A549 (cell line): Measurements from ENCODE around the gene KCNG2. TPM values are rescaled to one million over a fixed set of nuclear protein-coding genes. Genes with fewer than 3 reads are reported as not detected.

Source experiments
- ATAC-seq, 2 experiments: fragments of 200-7000 bp in 1 of 2; fragments of >200 bp in 1 of 2; cut with Nextera tagmentation in 1 of 2; cut with Tn5 transposase in 1 of 2; 3 replicates each; pipeline versions ENCODE4 v1.8.0 to v1.9.1; 2018 to 2020; ENCODE audit warnings: mild to moderate bottlenecking in 1 of 2, moderate library complexity in 1 of 2
- CTCF ChIA-PET: fragments of 300-600 bp; sonication (Branson Sonifier 250); formaldehyde crosslinking; extraction: SDS; loops from one replicate; lab custom pipeline; 2021; ENCODE audit warnings: antibody characterized with exemption, inconsistent platforms; lab: Yijun Ruan, JAX
- POLR2A ChIA-PET: fragments of 350-600 bp; formaldehyde crosslinking; extraction: SDS; loops from one replicate; lab custom pipeline; 2021; ENCODE audit warnings: antibody characterized with exemption, inconsistent platforms; lab: Yijun Ruan, JAX
- DNase-seq, 2 experiments: peaks; one replicate each; pipeline versions ENCODE4 v3.0.0 to v3.0.0-alpha.2; 2011 to 2016; ENCODE audit warnings: low read depth in 1 of 2, low spot score in 1 of 2
- FAIRE-seq: peaks from 2 replicates; lab custom pipeline; 2011; peaks lifted over from hg19 to GRCh38; lab: Jason Lieb, UNC
- H3K27ac ChIP-seq, 2 experiments: fragments of >200 bp; sonication (Bioruptor Twin); formaldehyde crosslinking; 3 replicates each; pipeline ENCODE4 v1.5.1; 2016 to 2017
- H3K4me1 ChIP-seq: fragments of >200 bp; sonication (Bioruptor Twin); formaldehyde crosslinking; 3 replicates; pipeline ENCODE4 v1.6.1; 2016
- H3K4me2 ChIP-seq: fragments of >200 bp; sonication (Bioruptor Twin); formaldehyde crosslinking; 3 replicates; pipeline ENCODE4 v1.6.1; 2016
- H3K4me3 ChIP-seq: fragments of >200 bp; sonication (Bioruptor Twin); formaldehyde crosslinking; 3 replicates; pipeline ENCODE4 v1.5.1; 2016
- H3K9me3 ChIP-seq: fragments of >200 bp; sonication (Bioruptor Twin); formaldehyde crosslinking; 3 replicates; pipeline ENCODE4 v1.6.1; 2016
- BHLHE40 ChIP-seq: IDR thresholded peaks from 2 replicates; pipeline ENCODE4 v1.6.1; 2012; ENCODE audit warnings: low read depth, low read length, inconsistent platforms
- CBX2 ChIP-seq: fragments of 200-600 bp; sonication (generic); IDR thresholded peaks from 2 replicates; pipeline ENCODE4 v1.6.1; 2016; ENCODE audit warnings: low read depth, mild to moderate bottlenecking, borderline replicate concordance
- CBX8 ChIP-seq: fragments of 200-600 bp; sonication (generic); IDR thresholded peaks from 2 replicates; pipeline ENCODE4 v1.6.1; 2016
- CEBPB ChIP-seq, 2 experiments: fragments of >200 bp in 1 of 2; sonication (Bioruptor Twin) in 1 of 2; formaldehyde crosslinking in 1 of 2; IDR thresholded peaks; 2 replicates each; pipeline ENCODE4 v1.6.1; 2012 to 2016
- CHD4 ChIP-seq: fragments of 200-600 bp; sonication (generic); IDR thresholded peaks from 2 replicates; pipeline ENCODE4 v1.6.1; 2016; ENCODE audit warnings: antibody characterized with exemption, mild to moderate bottlenecking, borderline replicate concordance
- HDAC2 ChIP-seq: fragments of 200-600 bp; sonication (generic); IDR thresholded peaks from 2 replicates; pipeline ENCODE4 v1.6.1; 2016
- HEYL ChIP-seq: fragments of 250-450 bp; sonication (Bioruptor Pico); IDR thresholded peaks from 2 replicates; pipeline ENCODE4 v1.8.0; 2021; ENCODE audit warnings: mild to moderate bottlenecking, moderate library complexity
- MAFK ChIP-seq: fragments of 450-650 bp; IDR thresholded peaks from 2 replicates; pipeline ENCODE4 v1.6.1; 2014; ENCODE audit not compliant: partially characterized antibody
- MYC ChIP-seq: IDR thresholded peaks from 2 replicates; pipeline ENCODE4 v1.6.1; 2012; ENCODE audit warnings: mild to moderate bottlenecking, inconsistent platforms, low read length, improper control_type of control experiment, borderline replicate concordance
- NFE2L2 ChIP-seq: fragments of 150-350 bp; conservative IDR thresholded peaks from 2 replicates; pipeline ENCODE4 v1.6.1; 2014; ENCODE audit warnings: low read length
- NPAS2 ChIP-seq: fragments of 250-450 bp; sonication (Bioruptor Pico); IDR thresholded peaks from 2 replicates; pipeline ENCODE4 v1.8.0; 2022; ENCODE audit warnings: mild to moderate bottlenecking, moderate library complexity, borderline replicate concordance
- POLR2A ChIP-seq: IDR thresholded peaks from 2 replicates; pipeline ENCODE4 v1.6.1; 2012; ENCODE audit warnings: mild to moderate bottlenecking, low read length
- POLR2AphosphoS2 ChIP-seq: conservative IDR thresholded peaks from 2 replicates; pipeline ENCODE4 v1.6.1; 2012; ENCODE audit warnings: low read length, improper control_type of control experiment, inconsistent platforms
- RNF2 ChIP-seq: fragments of 200-600 bp; sonication (generic); IDR thresholded peaks from 2 replicates; pipeline ENCODE4 v1.6.1; 2016; ENCODE audit warnings: low read depth, mild to moderate bottlenecking, antibody characterized with exemption, moderate library complexity, borderline replicate concordance
- SMC3 ChIP-seq: fragments of >200 bp; sonication (Bioruptor Twin); formaldehyde crosslinking; IDR thresholded peaks from 3 replicates; pipeline ENCODE4 v1.6.1; 2018; ENCODE audit warnings: inconsistent platforms
- SREBF2 ChIP-seq: fragments of 450-650 bp; IDR thresholded peaks from 2 replicates; pipeline ENCODE4 v1.6.1; 2014; ENCODE audit warnings: mild to moderate bottlenecking, moderate library complexity
- TFCP2L1 ChIP-seq: fragments of 250-450 bp; sonication (Bioruptor Pico); IDR thresholded peaks from 2 replicates; pipeline ENCODE4 v1.5.0; 2021; ENCODE audit warnings: mild to moderate bottlenecking
- TP53 ChIP-seq: fragments of 250-450 bp; sonication (Bioruptor Pico); IDR thresholded peaks from 2 replicates; pipeline ENCODE4 v1.5.0; 2021; ENCODE audit warnings: mild to moderate bottlenecking, moderate library complexity
- ZNF302 ChIP-seq: fragments of 250-450 bp; sonication (Bioruptor Pico); IDR thresholded peaks from 2 replicates; pipeline ENCODE4 v1.9.0; 2021; ENCODE audit warnings: inconsistent platforms, mild to moderate bottlenecking, moderate library complexity
- WGBS: methylation state at CpG from one replicate; pipeline ENCODE4 v1.1.6; 2017; ENCODE audit errors: missing lambda C conversion rate; 5-methylcytosine and 5-hydroxymethylcytosine counted together
- polyA plus RNA-seq, 4 experiments: library from polyadenylated mRNA; depleted of rRNA in 3 of 4; stranded (reverse); fragments of >200 nt; fragmentation: RNase III in 1 of 4; extraction: RNeasy Plus Mini Kit Qiagen cat#74134 plus additional on column Dnase treatment in 1 of 4; gene quantifications; 2 replicates in 3 of 4; 3 replicates in 1 of 4; pipeline ENCODE4 v1.2.3, GENCODE V29; 2011 to 2017
- TF ChIP-seq, protein P1 (sequence below): fragments of 250-450 bp; sonication (Bioruptor Pico); IDR thresholded peaks from 2 replicates; pipeline ENCODE4 v1.5.0; 2020; ENCODE audit warnings: low read depth, mild to moderate bottlenecking, moderate library complexity
- TF ChIP-seq, protein P2 (sequence below): fragments of 200-600 bp; sonication (generic); IDR thresholded peaks from 2 replicates; pipeline ENCODE4 v1.6.1; 2016; ENCODE audit warnings: antibody characterized with exemption, mild to moderate bottlenecking, moderate library complexity
- TF ChIP-seq, protein P3 (sequence below): IDR thresholded peaks from 2 replicates; pipeline ENCODE4 v1.6.1; 2012
- TF ChIP-seq, protein P4 (sequence below): fragments of 250-450 bp; sonication (Bioruptor Pico); IDR thresholded peaks from 2 replicates; pipeline ENCODE4 v1.5.0; 2021; ENCODE audit warnings: mild to moderate bottlenecking, moderate library complexity, borderline replicate concordance
- TF ChIP-seq, protein P5 (sequence below): fragments of >200 bp; sonication (Bioruptor Twin); formaldehyde crosslinking; IDR thresholded peaks from 2 replicates; pipeline ENCODE4 v1.6.1; 2016

KCNG2 gene
- polyA plus RNA-seq, 2 of the 4 experiments (the other 2 are of a cell fraction) = not detected

DNA sequence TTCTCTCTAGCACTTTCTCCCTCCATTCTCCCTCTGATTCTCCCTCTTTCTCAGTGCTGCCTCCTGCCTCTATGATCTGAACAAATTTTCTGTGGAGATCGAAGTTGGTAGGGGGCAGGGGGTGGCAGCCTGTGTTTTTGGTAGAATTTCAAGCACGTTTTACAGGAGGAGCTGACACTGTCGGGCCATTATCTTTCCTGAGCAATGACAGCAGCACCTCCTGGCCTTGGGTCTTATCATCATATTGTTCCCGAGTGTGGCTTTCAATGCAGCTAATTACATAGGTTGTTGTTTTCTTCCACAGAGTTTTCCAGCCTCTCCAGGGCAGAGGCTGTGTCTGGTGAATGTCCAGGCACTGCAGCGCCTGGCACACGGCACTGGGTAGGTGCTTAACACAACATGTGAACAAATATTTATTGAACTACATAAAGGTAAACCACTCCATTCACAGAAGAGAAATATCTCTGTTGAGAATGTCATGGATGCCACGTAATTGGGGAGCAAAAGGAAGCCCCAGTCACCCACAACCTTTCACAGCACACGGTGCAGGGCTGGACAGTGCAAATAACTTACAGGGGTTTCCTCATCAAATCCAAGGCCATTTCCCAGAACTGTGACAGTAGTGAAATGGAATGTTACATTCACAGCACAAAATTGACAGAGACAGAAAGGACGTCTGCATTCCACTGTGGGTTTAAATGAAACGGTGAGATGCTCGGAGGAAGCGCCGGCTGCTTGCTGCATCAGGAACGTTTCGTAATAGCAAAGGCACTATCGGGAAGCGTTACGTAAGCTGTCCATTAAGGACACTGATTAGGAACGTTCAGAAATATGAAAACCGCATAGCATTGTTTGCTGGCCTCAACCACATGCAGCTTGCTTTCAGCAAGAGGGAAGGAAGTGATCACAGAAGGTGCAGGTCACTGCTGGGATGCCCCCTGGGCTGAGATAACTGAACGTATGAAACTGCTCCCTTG is 6.5 kb upstream of the KCNG2 start:
- FAIRE-seq (no peak), ATAC-seq (peak; percentile 41 to 66; a peak in 4 of 6 replicates), DNase-seq (peak; percentile 6 to 40)
- CTCF ChIA-PET = no interaction called here
- Histone ChIP-seq H3K4me1 (peaks cover 7% of the 10 kb centered on the region; the same call in 1 of the 3 replicates), H3K4me3 (no peak overlapping the region), H3K9me3 (no peaks in the 10 kb centered on the region), H3K27ac (peak overlapping the region in 1 of 2 experiments; percentile 60; a peak in 2 of 6 replicates), H3K4me2 (peak overlapping the region; percentile 56)
- no peak for TF ChIP-seq NFE2L2
- no peak for TF ChIP-seq CBX2
- peak; percentile 27 to 55; a peak in 1 of 4 replicates for TF ChIP-seq CEBPB (IDR thresholded peaks at IDR 0.05)
- no peak for TF ChIP-seq TP53 (CRISPR knock-in tag)
- WGBS = 15% methylated on average over 21 of the region's 21 CpGs
- POLR2A ChIA-PET = no interaction called here

DNA sequence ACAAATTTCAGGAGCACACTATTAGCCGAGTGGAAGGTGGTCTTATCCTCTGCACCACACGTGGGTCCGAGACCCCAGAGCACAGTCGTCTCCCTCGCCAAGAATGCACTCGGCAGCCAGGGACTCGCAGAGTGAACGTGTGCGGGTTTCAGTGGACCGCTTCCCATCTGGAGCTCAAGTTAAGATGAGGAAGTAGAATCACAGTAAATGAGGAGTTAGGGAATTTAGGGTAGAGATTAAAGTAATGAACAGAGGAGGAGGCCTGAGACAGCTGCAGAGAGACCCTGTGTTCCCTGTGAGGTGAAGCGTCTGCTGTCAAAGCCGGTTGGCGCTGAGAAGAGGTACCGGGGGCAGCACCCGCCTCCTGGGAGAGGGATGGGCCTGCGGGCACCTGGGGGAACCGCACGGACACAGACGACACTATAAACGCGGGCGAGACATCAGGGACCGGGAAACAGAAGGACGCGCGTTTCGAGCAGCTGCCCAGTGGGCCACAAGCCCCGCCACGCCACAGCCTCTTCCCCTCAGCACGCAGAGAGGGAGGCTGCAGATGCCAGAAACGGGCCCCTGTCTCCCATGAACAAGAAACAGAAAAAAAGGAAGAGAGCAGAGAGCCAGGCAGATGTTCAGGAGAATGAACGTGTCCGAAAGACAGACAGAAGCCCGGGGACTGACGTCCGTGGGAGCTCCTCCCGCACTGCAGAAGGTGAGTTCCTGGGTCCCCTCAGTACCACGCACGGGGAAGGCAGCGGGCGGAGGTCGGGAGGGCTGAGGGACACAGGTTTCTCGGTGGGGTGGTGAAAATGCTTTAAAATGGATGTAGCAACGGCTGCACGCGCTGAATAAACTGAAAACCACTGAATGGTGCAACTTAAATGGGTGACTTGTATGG is 5.4 kb upstream of the KCNG2 start:
- peak overlapping the region; percentile 9 to 60; a peak in 3 of 6 replicates for H3K27ac ChIP-seq
- no peak overlapping the region for H3K4me3 ChIP-seq
- CTCF ChIA-PET = no interaction called here
- peak overlapping the region; percentile 56 for H3K4me2 ChIP-seq
- POLR2A ChIA-PET = no interaction called here
- FAIRE-seq (no peak), DNase-seq (no peak), ATAC-seq (no peak)
- H3K9me3 ChIP-seq = no peaks in the 10 kb centered on the region
- WGBS = 78% methylated on average over 46 of the region's 46 CpGs
- peaks cover 7% of the 10 kb centered on the region; the same call in 1 of the 3 replicates for H3K4me1 ChIP-seq
- TF ChIP-seq HEYL = no peak
- TF ChIP-seq SMC3 = no peak
- TF ChIP-seq, protein P1, sequence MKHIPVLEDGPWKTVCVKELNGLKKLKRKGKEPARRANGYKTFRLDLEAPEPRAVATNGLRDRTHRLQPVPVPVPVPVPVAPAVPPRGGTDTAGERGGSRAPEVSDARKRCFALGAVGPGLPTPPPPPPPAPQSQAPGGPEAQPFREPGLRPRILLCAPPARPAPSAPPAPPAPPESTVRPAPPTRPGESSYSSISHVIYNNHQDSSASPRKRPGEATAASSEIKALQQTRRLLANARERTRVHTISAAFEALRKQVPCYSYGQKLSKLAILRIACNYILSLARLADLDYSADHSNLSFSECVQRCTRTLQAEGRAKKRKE (CRISPR knock-in tag) = no peak
- no peak for TF ChIP-seq MAFK
- TF ChIP-seq NPAS2 = no peak
- no peak for TF ChIP-seq SREBF2
- TF ChIP-seq, protein P2, sequence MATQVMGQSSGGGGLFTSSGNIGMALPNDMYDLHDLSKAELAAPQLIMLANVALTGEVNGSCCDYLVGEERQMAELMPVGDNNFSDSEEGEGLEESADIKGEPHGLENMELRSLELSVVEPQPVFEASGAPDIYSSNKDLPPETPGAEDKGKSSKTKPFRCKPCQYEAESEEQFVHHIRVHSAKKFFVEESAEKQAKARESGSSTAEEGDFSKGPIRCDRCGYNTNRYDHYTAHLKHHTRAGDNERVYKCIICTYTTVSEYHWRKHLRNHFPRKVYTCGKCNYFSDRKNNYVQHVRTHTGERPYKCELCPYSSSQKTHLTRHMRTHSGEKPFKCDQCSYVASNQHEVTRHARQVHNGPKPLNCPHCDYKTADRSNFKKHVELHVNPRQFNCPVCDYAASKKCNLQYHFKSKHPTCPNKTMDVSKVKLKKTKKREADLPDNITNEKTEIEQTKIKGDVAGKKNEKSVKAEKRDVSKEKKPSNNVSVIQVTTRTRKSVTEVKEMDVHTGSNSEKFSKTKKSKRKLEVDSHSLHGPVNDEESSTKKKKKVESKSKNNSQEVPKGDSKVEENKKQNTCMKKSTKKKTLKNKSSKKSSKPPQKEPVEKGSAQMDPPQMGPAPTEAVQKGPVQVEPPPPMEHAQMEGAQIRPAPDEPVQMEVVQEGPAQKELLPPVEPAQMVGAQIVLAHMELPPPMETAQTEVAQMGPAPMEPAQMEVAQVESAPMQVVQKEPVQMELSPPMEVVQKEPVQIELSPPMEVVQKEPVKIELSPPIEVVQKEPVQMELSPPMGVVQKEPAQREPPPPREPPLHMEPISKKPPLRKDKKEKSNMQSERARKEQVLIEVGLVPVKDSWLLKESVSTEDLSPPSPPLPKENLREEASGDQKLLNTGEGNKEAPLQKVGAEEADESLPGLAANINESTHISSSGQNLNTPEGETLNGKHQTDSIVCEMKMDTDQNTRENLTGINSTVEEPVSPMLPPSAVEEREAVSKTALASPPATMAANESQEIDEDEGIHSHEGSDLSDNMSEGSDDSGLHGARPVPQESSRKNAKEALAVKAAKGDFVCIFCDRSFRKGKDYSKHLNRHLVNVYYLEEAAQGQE = no peak
- no peak for TF ChIP-seq CBX8
- TF ChIP-seq, protein P3, sequence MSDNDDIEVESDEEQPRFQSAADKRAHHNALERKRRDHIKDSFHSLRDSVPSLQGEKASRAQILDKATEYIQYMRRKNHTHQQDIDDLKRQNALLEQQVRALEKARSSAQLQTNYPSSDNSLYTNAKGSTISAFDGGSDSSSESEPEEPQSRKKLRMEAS = no peak
- TF ChIP-seq, protein P4, sequence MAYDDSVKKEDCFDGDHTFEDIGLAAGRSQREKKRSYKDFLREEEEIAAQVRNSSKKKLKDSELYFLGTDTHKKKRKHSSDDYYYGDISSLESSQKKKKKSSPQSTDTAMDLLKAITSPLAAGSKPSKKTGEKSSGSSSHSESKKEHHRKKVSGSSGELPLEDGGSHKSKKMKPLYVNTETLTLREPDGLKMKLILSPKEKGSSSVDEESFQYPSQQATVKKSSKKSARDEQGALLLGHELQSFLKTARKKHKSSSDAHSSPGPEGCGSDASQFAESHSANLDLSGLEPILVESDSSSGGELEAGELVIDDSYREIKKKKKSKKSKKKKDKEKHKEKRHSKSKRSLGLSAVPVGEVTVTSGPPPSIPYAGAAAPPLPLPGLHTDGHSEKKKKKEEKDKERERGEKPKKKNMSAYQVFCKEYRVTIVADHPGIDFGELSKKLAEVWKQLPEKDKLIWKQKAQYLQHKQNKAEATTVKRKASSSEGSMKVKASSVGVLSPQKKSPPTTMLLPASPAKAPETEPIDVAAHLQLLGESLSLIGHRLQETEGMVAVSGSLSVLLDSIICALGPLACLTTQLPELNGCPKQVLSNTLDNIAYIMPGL = no peak
- no peak for TF ChIP-seq CHD4
- TF ChIP-seq POLR2AphosphoS2 = no peak
- no peak for TF ChIP-seq BHLHE40
- TF ChIP-seq RNF2 = no peak
- no peak for TF ChIP-seq HDAC2
- TF ChIP-seq POLR2A = no peak
- TF ChIP-seq, protein P5, sequence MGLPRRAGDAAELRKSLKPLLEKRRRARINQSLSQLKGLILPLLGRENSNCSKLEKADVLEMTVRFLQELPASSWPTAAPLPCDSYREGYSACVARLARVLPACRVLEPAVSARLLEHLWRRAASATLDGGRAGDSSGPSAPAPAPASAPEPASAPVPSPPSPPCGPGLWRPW = no peak
- no peak for TF ChIP-seq TFCP2L1
- no peak for TF ChIP-seq ZNF302
- TF ChIP-seq MYC = no peak
